NCI-H446 (cell line): ENCODE results near the gene TRIM24.
"Not testable (repeated sequence)": the region's sequence is repeated elsewhere in the genome, so short reads cannot be mapped to it uniquely, and the experiment has no call there.

Source experiments
- DNase-seq, 2 experiments: peaks; one replicate each; lab custom pipeline; 2025; lab: John Stamatoyannopoulos, UW

Gene TRIM24

GRCh38 chr7:138493535-138493934 is 33.5 kb downstream of the TRIM24 start:
- no peak for DNase-seq

GRCh38 chr7:138495485-138495884 is 35.4 kb downstream of the TRIM24 start:
- no peak for DNase-seq

GRCh38 chr7:138499340-138499739 is 39.3 kb downstream of the TRIM24 start:
- no peak for DNase-seq

- DNase-seq = not testable (repeated sequence)
Measured at GRCh38 chr7:138500303-138500702, 40.2 kb downstream of the TRIM24 start.

- no peak for DNase-seq
Measured at GRCh38 chr7:138500892-138501291, 40.8 kb downstream of the TRIM24 start.

GRCh38 chr7:138502023-138502767 is 42.1 kb downstream of the TRIM24 start:
- no peak for DNase-seq

GRCh38 chr7:138505361-138505873 is 45.4 kb downstream of the TRIM24 start:
- DNase-seq = no peak

- no peak for DNase-seq
Measured at GRCh38 chr7:138506764-138507163, 46.7 kb downstream of the TRIM24 start.

- DNase-seq = no peak
Measured at GRCh38 chr7:138510003-138510402, 49.9 kb downstream of the TRIM24 start.

- DNase-seq = no peak
Measured at GRCh38 chr7:138512092-138512858, 52.2 kb downstream of the TRIM24 start.

- DNase-seq = no peak
Measured at GRCh38 chr7:138512885-138513284, 52.8 kb downstream of the TRIM24 start.

- no peak for DNase-seq
Measured at GRCh38 chr7:138513344-138513871, 53.3 kb downstream of the TRIM24 start.

GRCh38 chr7:138514044-138514443 is 54.0 kb downstream of the TRIM24 start:
- DNase-seq = no peak

- no peak for DNase-seq
Measured at GRCh38 chr7:138515001-138515528, 55.0 kb downstream of the TRIM24 start.

- no peak for DNase-seq
Measured at GRCh38 chr7:138519061-138519798, 59.2 kb downstream of the TRIM24 start.

GRCh38 chr7:138520742-138521141 is 60.7 kb downstream of the TRIM24 start:
- DNase-seq = no peak

- DNase-seq = no peak
Measured at GRCh38 chr7:138521837-138522461, 61.9 kb downstream of the TRIM24 start.

- no peak for DNase-seq
Measured at GRCh38 chr7:138524259-138524658, 64.2 kb downstream of the TRIM24 start.

- no peak for DNase-seq
Measured at GRCh38 chr7:138525757-138526156, 65.7 kb downstream of the TRIM24 start.

- no peak for DNase-seq
Measured at GRCh38 chr7:138527746-138528223, 67.7 kb downstream of the TRIM24 start.

- DNase-seq = not testable (repeated sequence)
Measured at GRCh38 chr7:138536833-138537232, 76.8 kb downstream of the TRIM24 start.
